Fibroblast of lung (primary cell): ENCODE results near the gene KLHL29.

Source experiments
- EZH2 ChIP-seq: IDR thresholded peaks from 2 replicates; pipeline ENCODE4 v1.5.1; 2012; ENCODE audit warnings: low read length, control low read depth, mild to moderate bottlenecking; ENCODE audit errors: missing control alignments
- TF ChIP-seq, protein P1 (sequence below), 2 donors: IDR thresholded peaks in 1 of 2; conservative IDR thresholded peaks in 1 of 2; 1 replicate in 1 of 2; 2 replicates in 1 of 2; pipeline ENCODE4 v1.5.1; 2011 to 2012; ENCODE audit warnings: low read length in 2 of 2, control low read depth in 1 of 2, inconsistent platforms in 1 of 2, low read depth in 1 of 2, mild to moderate bottlenecking in 1 of 2

GRCh38 chr2:23632831-23633395 lies 247.9 kb downstream of the KLHL29 start:
- TF ChIP-seq, protein P1, sequence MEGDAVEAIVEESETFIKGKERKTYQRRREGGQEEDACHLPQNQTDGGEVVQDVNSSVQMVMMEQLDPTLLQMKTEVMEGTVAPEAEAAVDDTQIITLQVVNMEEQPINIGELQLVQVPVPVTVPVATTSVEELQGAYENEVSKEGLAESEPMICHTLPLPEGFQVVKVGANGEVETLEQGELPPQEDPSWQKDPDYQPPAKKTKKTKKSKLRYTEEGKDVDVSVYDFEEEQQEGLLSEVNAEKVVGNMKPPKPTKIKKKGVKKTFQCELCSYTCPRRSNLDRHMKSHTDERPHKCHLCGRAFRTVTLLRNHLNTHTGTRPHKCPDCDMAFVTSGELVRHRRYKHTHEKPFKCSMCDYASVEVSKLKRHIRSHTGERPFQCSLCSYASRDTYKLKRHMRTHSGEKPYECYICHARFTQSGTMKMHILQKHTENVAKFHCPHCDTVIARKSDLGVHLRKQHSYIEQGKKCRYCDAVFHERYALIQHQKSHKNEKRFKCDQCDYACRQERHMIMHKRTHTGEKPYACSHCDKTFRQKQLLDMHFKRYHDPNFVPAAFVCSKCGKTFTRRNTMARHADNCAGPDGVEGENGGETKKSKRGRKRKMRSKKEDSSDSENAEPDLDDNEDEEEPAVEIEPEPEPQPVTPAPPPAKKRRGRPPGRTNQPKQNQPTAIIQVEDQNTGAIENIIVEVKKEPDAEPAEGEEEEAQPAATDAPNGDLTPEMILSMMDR (conservative IDR thresholded peaks at IDR 0.05 in 1 of 2, IDR thresholded peaks at IDR 0.05 in 1 of 2; ENCODE audit: low read depth in 1 of 2, low read length in 2 of 2), result no peak
- TF ChIP-seq EZH2, result no peak
